ENCODE measurements around the gene DSCAML1.
A peak's percentile ranks its signal among the peaks of the same experiment; 100 is the strongest.

Gene DSCAML1, protein sequence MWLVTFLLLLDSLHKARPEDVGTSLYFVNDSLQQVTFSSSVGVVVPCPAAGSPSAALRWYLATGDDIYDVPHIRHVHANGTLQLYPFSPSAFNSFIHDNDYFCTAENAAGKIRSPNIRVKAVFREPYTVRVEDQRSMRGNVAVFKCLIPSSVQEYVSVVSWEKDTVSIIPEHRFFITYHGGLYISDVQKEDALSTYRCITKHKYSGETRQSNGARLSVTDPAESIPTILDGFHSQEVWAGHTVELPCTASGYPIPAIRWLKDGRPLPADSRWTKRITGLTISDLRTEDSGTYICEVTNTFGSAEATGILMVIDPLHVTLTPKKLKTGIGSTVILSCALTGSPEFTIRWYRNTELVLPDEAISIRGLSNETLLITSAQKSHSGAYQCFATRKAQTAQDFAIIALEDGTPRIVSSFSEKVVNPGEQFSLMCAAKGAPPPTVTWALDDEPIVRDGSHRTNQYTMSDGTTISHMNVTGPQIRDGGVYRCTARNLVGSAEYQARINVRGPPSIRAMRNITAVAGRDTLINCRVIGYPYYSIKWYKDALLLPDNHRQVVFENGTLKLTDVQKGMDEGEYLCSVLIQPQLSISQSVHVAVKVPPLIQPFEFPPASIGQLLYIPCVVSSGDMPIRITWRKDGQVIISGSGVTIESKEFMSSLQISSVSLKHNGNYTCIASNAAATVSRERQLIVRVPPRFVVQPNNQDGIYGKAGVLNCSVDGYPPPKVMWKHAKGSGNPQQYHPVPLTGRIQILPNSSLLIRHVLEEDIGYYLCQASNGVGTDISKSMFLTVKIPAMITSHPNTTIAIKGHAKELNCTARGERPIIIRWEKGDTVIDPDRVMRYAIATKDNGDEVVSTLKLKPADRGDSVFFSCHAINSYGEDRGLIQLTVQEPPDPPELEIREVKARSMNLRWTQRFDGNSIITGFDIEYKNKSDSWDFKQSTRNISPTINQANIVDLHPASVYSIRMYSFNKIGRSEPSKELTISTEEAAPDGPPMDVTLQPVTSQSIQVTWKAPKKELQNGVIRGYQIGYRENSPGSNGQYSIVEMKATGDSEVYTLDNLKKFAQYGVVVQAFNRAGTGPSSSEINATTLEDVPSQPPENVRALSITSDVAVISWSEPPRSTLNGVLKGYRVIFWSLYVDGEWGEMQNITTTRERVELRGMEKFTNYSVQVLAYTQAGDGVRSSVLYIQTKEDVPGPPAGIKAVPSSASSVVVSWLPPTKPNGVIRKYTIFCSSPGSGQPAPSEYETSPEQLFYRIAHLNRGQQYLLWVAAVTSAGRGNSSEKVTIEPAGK (N-terminal part only)

DNA sequence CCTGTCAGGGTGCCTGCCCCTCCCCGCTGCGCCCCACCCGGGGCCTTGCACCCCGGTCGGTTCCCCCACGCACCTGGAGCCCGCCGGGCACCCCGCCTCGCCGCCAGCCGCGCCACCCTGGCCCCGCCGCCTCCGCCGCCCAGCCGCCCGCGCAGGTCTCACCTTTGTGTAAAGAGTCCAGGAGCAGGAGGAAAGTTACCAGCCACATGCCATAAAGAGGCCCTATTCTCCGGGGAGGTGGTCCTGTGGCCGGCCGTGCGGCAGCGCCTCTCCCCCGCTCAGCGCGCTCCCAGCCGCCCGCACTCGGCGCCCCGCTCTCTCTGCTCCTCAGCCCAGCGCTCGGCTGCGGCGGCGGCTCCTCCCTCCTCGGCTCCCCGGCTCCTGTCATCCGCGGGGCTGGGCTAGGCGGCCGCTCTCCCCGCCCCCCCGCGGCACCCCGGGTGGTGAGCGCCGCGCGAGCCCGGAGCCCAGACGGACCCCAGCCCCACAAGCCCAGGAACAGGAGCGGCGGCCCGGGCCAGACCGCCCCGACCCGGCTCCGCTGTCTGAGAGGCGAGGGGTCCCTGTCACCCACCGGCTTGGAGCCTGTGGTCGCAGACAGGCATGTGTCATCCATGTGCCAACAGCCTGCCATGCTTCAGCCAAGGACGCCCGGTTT lies at the start of gene DSCAML1:
DSCAML1 (minus strand) TSS at position 345 of the 658 bp plus-strand sequence; CDS start at position 208, 137 bp downstream.
- no peak for DNase-seq

DNA sequence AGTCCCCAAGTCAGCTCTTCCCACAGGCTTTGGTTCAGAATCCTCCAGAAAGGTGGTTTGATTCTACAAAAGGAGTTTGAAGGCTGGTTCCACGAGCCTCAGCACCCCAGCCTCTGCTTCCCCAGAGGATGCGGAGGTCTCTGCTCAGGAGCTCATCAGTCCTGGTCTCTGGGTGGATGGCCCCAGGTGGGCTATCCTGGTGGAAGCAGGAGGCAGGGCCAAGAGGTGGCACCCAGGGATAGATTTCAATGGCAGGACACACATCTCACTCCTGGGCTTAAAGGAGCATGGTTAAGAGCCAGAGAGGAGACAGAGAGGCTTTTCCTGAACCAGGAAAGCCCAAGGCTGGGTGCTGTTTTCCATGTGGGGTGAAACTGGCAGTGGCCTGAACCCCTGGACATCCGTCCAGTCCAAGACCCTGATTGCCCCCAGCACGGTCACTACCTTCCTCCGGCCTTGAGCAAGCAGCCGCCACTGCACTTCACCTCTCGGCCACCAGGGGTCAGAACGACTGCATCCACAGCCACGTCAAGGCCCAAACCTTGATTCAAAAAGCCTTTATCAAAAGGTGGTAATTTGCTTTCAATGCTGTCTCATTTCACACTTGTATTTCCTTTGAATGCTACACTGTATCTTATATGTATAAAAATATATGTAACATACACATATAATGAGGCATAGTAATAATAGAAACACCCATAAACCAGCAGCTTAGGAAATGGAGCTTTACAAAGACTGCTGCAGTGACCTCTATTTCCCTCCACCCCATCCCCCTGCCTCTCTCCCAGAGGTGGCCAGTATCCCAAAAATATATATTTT lies 46.9 kb upstream of the DSCAML1 start:
- DNase-seq: peak; percentile 5

DNA sequence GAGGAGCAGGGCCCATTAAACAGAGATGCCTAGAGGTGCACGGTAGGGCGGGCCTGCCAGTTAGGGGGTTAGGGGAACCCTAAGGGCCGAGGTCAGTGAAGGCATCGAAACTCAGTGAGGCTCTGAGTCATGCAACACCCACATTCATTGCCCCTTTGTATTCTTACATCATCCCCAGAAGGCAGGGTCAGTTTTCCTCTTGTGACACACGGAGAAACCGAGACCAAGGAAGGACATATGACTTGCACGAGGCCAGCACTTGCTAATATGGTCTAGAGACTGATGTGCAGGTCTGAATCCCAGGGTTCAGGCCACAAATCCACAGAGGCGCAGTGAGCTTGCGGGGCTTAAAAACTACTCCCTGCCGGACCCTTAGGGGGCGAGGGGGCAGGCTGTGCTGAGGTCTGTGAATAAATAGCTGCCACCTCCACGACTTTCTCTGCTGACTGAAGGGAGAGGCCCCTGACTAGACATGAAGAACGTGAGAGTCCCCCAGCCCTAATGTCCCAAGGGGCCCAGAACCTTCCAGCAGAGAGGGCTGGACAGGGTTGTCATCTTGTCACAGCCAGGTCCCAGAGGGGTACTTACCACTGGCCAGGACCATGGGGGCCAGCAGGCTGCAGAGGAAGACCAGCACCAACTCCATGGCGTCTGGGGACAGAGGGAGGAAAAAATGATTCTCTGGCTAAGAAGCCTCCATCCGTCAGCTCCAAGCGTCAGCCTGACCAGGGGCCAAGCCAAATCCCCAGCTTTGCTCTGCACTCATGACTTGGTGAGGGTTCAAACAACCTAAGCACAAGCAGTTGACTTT lies 45.3 kb upstream of the DSCAML1 start:
- DNase-seq: no peak

DNA sequence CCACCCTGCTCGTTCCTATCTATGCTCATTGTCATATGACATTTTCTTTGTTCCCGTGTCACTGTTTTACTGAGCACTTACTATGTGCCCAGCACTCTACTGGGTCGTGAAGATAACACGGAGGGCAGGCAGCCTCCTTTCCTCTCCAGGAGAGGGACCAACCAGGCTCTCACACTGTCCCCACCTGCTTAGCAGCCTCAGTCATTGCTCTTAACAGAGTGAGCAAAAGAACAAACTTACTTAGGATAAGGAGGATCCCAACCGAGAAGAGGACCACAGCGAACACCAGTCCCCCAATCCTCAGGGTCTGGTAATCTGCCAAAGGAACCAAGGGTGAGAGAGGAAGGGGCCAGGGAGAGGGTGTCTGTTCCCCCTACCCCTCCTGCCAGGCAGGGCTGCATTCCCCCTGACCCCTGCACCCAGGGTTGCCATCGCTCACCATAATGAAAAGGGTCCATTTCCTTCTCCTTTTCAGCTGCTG lies 44.6 kb upstream of the DSCAML1 start:
- DNase-seq: no peak

DNA sequence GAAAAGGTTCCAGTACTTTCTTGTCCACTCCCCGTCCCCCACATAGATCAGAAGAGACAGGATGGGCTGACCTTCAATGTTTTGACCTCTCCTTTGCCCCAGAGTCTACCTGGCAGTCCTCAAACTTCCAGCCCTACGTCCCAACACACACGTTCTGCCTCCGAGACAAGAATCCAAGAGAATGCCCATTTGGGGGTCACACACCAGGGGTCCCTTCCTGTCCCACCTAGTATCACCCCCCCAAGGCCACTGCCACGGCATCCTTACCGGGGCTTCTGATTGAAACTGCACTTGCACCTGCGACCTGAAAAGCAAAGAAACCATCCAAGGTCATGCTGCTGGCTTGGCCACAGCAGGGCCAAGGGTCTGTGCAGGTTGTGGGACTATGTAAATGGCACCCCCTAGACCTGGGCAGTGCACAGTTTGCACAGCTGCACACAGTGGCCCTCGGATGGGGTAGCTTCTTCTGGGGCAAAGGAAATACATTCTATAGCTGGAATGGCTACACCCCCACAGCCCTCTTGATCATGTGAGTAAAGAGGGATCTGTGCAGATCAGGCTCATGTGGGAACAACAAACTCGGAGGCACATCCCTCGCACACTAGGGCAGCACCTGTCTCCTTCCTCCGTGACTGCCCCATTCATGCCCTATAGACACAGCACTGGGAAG lies 44.0 kb upstream of the DSCAML1 start:
- DNase-seq: no peak

DNA sequence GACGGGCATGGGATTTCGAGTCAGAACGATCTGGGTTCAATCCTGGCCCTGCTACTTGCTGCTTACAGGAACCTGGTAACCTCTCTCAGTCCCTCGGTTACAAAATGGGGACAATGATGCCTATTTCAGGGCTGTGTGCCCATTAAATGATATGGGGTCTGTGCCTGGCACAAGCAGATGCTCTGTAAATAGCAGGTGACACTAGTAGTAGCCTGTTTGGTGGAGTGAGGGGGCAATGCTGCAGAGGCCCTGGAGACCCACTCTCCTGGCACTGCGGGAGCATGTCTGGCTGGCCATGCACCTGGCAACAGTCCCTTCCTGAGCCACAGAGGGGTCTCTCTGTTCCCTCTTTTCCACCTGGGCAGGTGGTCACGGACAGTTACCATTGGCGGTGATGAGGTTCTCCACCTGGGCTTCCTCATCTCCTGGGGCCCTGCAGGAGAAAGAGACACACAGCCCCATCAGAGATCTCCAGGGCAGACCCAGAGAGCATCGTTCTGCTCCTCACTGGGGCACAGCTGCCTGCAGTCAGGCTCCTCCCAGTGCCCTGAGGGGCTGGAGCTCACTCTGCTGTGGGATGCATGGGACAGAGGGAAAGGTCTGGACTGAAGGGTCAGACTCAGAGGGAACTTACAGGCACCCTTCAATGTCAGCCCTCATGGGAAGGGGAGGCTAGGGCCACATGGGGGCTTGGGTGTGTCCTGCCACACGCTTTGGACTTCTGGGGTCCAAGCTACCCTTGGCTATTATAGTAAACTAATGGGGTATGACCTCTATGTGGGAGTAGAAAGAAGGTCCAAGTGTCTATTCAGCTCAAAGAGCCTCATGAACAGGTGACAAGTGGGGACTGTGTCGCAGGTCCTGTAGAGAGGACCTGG lies 43.2 kb upstream of the DSCAML1 start:
- no peak for DNase-seq

DNA sequence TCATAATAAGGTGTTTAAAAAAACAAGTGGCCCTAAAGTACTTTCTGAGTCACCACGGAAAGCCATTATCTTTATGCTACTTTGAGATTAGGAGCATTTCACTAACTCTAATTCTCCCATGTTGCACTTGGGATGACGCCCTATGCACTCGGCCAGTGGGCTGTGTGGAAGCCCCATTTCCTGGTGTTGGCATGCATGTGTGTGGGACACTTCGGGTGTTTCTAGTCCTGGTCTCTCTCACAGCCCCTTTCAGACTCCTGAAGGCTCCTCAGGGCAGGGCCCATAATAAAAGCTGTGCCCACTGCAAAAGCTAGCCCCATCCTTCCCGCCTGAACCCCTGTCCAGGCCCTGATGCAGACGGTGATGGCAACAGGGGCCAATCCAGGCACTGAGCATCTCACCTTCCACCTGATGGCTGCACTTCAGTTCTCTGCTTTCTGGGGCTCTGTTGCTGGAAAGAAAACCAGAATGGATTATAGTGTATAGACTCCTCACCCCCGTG lies 42.4 kb upstream of the DSCAML1 start:
- DNase-seq: no peak

DNA sequence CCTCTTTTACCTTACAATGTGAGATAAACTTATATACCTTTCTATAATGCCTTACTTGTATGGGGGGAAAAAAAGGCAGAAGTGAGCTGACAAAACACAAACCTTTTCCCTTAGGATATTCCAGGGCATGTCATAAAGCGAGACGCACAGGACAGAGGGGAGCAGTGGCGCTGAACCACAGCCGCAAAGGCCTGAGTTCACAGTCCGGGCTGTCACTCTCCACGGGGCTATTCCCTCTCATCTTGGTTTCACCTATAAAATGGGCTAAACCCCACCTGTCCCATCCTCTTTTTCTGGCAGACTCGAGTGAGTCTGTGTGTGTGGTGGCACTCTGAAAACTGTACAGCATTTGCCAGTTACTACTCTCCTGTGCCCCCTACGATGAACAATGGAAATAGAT lies 41.9 kb upstream of the DSCAML1 start:
- no peak for DNase-seq

DNA sequence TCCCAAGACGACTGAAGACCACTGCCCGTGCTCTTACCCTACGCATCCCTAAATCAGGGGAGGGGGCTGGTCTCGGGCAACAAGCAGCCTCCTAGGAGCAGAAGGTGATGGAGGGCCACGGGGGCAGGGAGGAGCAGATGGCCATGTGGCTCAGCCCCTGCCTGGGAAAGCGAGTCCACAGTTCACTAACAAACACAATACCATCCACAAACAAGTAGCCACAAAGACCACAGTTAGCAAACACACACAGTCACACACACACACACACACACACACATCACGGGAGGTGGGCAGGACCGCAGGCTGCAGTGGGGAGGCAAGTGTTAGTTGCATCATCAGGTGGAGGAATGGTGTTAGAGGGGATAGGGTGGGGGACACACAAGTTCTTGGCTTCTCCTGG lies 40.8 kb upstream of the DSCAML1 start:
- DNase-seq: no peak

DNA sequence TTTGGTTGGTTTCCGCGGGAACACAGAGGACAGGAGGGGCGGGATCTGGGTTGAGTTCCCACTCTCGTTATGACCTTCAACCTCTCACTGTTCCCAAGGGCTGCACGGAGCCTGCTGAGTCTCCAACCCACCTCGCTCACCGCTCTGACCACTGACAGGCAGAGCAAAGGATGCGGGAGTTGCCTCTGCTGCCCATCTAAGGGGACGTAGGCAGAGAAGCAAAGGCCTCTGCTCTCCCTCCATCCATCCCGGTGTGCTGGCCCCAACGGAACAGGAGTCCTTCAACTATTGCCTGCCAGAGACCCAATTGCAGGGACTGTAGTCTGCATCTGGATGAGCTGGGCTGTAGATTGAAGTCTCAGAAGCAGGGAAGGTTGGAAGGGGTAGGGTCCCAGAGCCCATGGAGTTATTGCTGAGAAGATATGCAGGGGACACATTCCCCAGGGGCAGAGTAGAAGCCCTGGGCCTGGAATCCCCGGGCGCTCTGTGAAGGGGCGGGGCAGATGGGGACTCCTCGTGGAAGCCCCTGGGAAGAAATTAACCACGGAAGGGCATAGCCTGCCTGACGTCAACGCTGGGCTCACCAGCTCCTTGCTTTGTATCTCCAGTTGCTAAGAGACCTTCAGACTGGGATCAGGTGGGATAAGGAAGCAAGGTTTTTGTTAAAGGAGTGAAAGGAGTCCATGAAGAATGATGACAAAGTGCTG lies 40.2 kb upstream of the DSCAML1 start:
- DNase-seq: no peak

DNA sequence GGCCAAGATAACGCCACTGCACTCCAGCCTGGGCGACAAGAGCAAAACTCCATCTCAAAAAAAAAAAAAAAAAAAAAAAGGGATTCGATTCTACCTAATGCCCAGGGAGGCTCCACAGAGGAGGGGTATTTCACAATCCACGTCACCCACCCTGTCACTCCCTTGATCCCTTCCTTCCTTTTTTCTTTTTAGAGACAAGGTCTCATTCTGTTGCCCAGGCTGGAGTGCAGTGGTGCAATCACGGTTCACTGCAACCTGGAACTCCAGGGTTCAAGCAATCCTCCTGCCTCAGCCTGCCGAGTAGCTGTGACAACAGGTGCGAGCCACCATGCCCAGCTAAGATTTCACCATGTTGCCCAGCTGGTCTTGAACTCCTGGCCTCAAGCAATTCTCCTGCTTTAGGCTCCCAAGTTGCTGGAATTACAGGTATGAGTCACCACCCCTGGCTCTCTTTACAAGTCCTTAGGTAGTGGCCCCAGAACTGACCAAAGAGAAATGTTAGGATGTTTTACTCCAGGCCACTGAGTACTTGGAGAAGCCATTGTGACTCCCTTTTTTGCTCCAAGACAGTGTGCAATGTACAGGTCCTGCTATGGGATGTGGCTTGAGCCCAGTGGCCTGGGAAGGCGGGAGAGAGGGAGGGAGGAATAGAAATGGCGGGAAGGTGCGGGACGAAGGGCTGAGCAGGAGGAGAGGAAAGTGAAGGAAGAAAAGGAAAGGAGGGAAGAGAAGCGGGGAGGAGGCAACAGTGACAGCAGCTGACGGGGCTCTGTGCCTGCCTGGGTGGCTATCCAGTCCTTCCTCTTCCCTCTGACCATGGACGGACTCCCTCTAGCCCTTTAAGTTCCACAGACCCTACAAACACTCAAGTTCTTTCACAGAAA lies 39.3 kb upstream of the DSCAML1 start:
- no peak for DNase-seq

DNA sequence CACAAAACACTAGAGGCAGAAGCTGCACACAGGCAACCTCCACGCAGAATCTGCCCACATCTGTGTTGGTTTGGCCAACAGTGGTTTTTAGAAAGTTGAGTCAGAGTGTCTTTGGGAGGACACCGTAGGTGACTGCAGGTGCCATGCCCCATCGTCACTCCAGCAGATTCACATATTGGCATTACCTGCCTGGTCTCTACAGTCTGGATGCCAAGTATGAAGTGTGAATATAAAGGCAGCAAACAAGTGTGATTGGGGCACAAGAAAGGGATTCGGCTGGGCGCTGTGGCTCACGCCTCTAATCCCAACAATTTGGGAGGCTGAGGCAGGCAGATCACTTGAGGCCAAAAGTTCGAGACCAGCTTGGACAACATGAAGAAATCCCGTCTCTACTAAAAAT lies 38.6 kb upstream of the DSCAML1 start:
- no peak for DNase-seq

DNA sequence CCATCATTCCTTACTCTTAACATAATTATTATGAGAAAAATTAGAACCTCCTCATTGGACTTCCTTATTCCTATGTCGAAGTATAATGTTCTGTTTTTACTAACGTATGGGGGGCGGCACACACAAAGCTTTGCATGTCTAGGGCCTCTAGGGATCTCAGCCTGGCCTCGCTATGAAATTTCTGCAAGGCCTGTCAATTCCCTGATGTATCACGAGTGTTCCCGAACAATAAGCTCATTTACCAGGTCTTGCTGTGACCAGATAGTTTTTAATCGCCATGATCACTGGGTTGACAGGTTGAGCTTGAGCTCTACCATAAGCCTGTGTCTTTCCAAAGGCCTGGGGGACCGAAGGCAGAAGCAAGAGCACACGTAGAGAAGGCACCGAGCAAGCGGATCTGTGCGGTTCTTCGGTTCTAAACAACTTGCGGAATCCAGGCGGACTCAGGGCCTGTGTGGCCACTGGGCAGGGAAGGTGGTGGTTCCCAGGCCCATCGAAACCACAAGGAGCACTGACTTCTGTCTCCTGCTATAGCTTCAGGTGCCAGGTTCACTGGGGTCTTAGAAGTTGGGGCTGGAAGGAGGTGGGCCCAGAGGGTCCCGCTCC lies 37.9 kb upstream of the DSCAML1 start:
- no peak for DNase-seq

DNA sequence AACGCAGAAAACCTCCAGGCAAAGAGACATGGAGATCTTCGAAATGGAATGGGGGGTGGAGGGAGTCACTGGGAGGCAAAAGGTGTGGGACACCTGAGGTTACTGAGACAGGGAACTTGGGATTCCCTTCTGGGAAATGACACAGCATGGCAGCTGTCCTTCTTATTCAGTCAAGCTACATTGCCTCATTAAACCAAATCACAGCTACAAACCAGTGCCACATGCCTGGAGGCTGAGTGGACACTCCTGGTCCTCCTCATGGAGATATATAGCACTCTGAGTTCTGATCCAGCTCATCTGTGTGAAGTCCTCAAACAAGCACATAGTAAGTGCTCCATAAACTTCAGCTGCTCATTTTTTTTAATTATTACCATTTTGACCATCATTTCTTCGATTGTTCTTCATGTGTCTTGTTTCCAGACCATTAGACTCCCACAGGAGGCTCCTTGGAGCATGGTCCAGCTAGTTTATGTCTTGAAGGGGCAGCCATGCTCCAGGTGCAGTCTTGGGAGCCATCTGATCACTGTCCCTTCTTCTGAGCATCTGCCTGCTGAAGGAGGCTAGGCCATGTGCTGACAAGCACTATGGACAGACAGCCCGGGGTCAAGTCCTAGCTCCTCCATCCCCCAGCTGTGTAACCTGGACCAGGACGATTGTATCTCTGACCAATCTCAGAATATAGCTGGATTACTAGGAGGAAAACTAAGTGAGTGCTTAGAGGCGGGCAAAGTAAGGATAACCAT lies 37.2 kb upstream of the DSCAML1 start:
- DNase-seq: no peak

DNA sequence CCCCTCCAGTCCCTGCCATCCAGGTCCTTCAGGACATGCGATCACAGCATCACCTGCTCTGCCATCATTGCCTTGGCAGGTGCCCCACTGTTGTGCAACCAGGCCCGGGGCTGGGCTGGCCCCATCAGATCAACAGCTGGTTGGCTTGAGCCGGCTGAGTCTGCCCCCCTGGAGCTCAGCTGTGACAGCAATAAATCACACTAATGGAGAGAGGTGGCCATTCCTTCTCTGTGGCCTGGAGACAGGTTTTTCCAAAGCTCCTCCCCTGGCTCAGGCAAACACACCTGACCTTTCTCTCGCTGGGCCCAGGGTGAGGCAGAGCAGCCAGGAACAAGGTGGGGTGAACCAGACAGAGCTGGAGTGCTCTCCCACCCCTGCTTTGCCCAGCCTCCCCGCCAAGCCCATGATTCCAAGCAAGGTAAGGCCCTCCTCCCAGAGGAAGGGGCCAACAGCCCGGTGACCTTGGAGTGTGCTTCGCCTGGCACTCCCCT lies 36.4 kb upstream of the DSCAML1 start:
- DNase-seq: no peak

DNA sequence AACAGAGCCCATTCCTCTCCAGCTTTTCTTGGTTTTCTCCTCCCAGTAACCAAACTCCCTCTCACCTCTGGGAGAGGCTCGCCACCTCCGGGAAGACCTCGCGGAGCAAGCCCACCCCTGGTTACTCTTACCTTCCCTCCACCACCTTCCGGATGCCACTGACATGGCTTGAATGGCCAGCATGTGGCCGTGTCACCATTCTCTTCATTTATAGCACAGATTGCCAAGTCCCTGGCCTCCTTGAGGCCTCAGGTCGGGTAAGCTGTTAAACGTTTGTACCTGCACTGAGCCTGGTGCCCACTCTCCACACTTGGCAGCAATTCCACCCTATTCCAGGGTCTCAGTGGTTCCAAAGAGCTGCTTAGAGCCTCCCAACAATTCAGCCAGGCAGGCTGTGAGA lies 35.5 kb upstream of the DSCAML1 start:
- DNase-seq: no peak

Measured in GOT3 (cell line).